CD14-positive monocyte (primary cell): ENCODE measurements around the gene LYRM4. TPM values are rescaled to one million over a fixed set of nuclear protein-coding genes. Genes with fewer than 3 reads are reported as not detected.

Experiments used
- DNase-seq, 3 donors: peaks; one replicate each; pipeline ENCODE4 v3.0.0-alpha.2; 2011 to 2022
- H2AFZ ChIP-seq: 2 replicates; pipeline ENCODE4 v1.6.0; 2012; ENCODE audit warnings: mild to moderate bottlenecking, low read depth, low read length, inconsistent platforms; ENCODE audit not compliant: insufficient read depth, poor library complexity, severe bottlenecking
- H3K27ac ChIP-seq, 2 donors: 1 replicate in 1 of 2; 2 replicates in 1 of 2; pipeline ENCODE4 v1.5.1; 2012 to 2013; ENCODE audit warnings: low read length in 2 of 2, control low read depth in 1 of 2, inconsistent platforms in 1 of 2, low read depth in 1 of 2, mild to moderate bottlenecking in 1 of 2
- H3K27me3 ChIP-seq, 2 donors: one replicate each; pipeline versions ENCODE4 v1.6.0 to v1.6.1; 2011 to 2013; ENCODE audit warnings: low read length in 2 of 2; ENCODE audit not compliant: control insufficient read depth in 2 of 2, insufficient read depth in 2 of 2
- H3K36me3 ChIP-seq, 2 donors: replicated peaks in 1 of 2; 1 replicate in 1 of 2; 2 replicates in 1 of 2; pipeline versions ENCODE4 v1.5.1 to v1.6.1; 2012 to 2013; ENCODE audit warnings: low read length in 2 of 2, control low read depth in 1 of 2, inconsistent platforms in 1 of 2, mild to moderate bottlenecking in 1 of 2; ENCODE audit not compliant: insufficient read depth in 2 of 2, control insufficient read depth in 1 of 2
- H3K4me1 ChIP-seq, 2 donors: 1 replicate in 1 of 2; 2 replicates in 1 of 2; pipeline versions ENCODE4 v1.5.1 to v1.6.1; 2012 to 2013; ENCODE audit warnings: low read length in 2 of 2, control low read depth in 1 of 2, inconsistent platforms in 1 of 2, mild to moderate bottlenecking in 1 of 2, moderate library complexity in 1 of 2; ENCODE audit not compliant: insufficient read depth in 2 of 2, control insufficient read depth in 1 of 2
- H3K4me2 ChIP-seq: replicated peaks from 2 replicates; pipeline ENCODE3; 2012; ENCODE audit warnings: low read length, moderate library complexity, mild to moderate bottlenecking; ENCODE audit not compliant: poor library complexity, severe bottlenecking; ENCODE audit errors: extremely low read depth
- H3K4me3 ChIP-seq, 3 experiments: fragments of 200-600 bp in 1 of 3; sonication (generic) in 1 of 3; replicated peaks in 1 of 3; 1 replicate in 2 of 3; 2 replicates in 1 of 3; pipeline ENCODE4 v1.5.1; 2011 to 2013; ENCODE audit warnings: low read length in 3 of 3, mild to moderate bottlenecking in 3 of 3, control low read depth in 2 of 3, low read depth in 2 of 3, inconsistent platforms in 1 of 3, moderate library complexity in 1 of 3
- H3K79me2 ChIP-seq: 2 replicates; pipeline ENCODE4 v1.6.0; 2012; ENCODE audit warnings: mild to moderate bottlenecking, control low read depth, inconsistent platforms, low read length, moderate library complexity; ENCODE audit not compliant: insufficient read depth
- H3K9ac ChIP-seq: 2 replicates; pipeline ENCODE4 v1.6.0; 2017; ENCODE audit warnings: low read length, mild to moderate bottlenecking; ENCODE audit not compliant: insufficient read depth, poor library complexity, severe bottlenecking
- H3K9me3 ChIP-seq, 2 donors: replicated peaks in 1 of 2; 1 replicate in 1 of 2; 2 replicates in 1 of 2; pipeline versions ENCODE4 v1.5.1 to v1.6.1; 2012 to 2013; ENCODE audit warnings: low read length in 2 of 2, control low read depth in 1 of 2; ENCODE audit not compliant: control insufficient read depth in 1 of 2, insufficient read depth in 1 of 2
- H4K20me1 ChIP-seq: 2 replicates; pipeline ENCODE4 v1.6.0; 2012; ENCODE audit warnings: mild to moderate bottlenecking, low read length, control low read depth, moderate library complexity; ENCODE audit not compliant: insufficient read depth
- H3K27ac Mint-ChIP-seq, 7 donors: one replicate each; pipeline ENCODE4 v1.8.0; 2020; ENCODE audit warnings: mild to moderate bottlenecking in 7 of 7, mixed read lengths in 7 of 7, moderate library complexity in 6 of 7, inconsistent platforms in 2 of 7
- H3K27me3 Mint-ChIP-seq, 3 donors: one replicate each; pipeline ENCODE4 v1.8.0; 2021 to 2022; ENCODE audit warnings: low read depth in 3 of 3, mild to moderate bottlenecking in 3 of 3, mixed read lengths in 3 of 3, moderate library complexity in 3 of 3, inconsistent platforms in 1 of 3
- H3K36me3 Mint-ChIP-seq, 2 donors: one replicate each; pipeline ENCODE4 v1.8.0; 2020; ENCODE audit warnings: mixed read lengths in 2 of 2, inconsistent platforms in 1 of 2, mild to moderate bottlenecking in 1 of 2
- H3K4me1 Mint-ChIP-seq: one replicate; pipeline ENCODE4 v1.8.0; 2020; ENCODE audit warnings: mild to moderate bottlenecking, mixed read lengths
- H3K4me3 Mint-ChIP-seq, 2 donors: one replicate each; pipeline ENCODE4 v1.8.0; 2020; ENCODE audit warnings: mild to moderate bottlenecking in 2 of 2, mixed read lengths in 2 of 2, moderate library complexity in 1 of 2
- H3K9me3 Mint-ChIP-seq, 7 donors: one replicate each; pipeline ENCODE4 v1.8.0; 2020 to 2022; ENCODE audit warnings: mixed read lengths in 7 of 7, mild to moderate bottlenecking in 6 of 7, moderate library complexity in 6 of 7, inconsistent platforms in 2 of 7
- CTCF ChIP-seq: fragments of 200-600 bp; IDR thresholded peaks from one replicate; pipeline ENCODE4 v1.8.0; 2022; ENCODE audit warnings: antibody characterized with exemption, mild to moderate bottlenecking
- WGBS: methylation state at CpG from one replicate; pipeline ENCODE4 v1.1.5; 2013; ENCODE audit warnings: missing lambda C conversion rate; ENCODE audit not compliant: insufficient coverage; 5-methylcytosine and 5-hydroxymethylcytosine counted together
- intact Hi-C, 2 donors: fragments of 100-400 bp; cut with micrococcal nuclease; formaldehyde crosslinking; loops; one replicate each; pipeline versions ENCODE4 v1.15.0 to v1.15.1; 2023
- polyA plus RNA-seq, 3 donors: library from polyadenylated mRNA; depleted of rRNA in 1 of 3; unstranded in 2 of 3; stranded (reverse) in 1 of 3; fragments of 300-500 nt in 2 of 3; fragments of >200 nt in 1 of 3; fragmentation: Illumina TruSeq in 2 of 3; gene quantifications; 1 replicate in 2 of 3; 2 replicates in 1 of 3; pipeline ENCODE4 v1.2.3, GENCODE V29; 2012 to 2021

LYRM4 gene
- polyA plus RNA-seq, 3 donors, result 13.7 to 19.6 (median 18.1) TPM

DNA sequence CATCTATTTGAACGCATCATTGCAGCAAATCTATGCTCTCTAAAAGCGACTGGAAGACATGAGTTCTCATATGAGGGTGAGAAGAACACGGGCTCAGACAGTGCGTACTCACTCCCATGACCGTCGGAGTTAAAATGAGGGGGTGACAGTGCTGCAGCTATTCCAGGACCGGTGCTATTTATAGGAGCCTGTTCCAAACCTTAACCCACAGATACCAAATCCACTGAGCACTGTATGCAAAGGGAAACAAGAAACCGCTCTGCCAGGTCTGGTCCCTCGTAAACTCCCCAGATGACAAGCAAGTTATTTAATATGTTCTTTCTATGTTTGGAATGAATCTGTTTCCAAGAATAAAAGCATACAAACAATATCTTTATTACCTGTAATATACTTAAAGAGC, 152.7 kb downstream of the LYRM4 start:
- no peak overlapping the region for H2AFZ ChIP-seq
- Mint-ChIP-seq H3K27me3 (peaks cover 0 to 1% (median 0%) of the 10 kb centered on the region in 3 donors), H3K4me1 (peaks cover 15% of the 10 kb centered on the region), H3K27ac (no peak overlapping the region), H3K36me3 (peaks cover 0 to 4% of the 10 kb centered on the region in 2 donors), H3K4me3 (no peak overlapping the region), H3K9me3 (no peaks in the 10 kb centered on the region)
- no peak overlapping the region for H3K4me3 ChIP-seq
- no peak overlapping the region for H3K4me2 ChIP-seq
- 94% methylated on average over 3 of the region's 9 CpGs for WGBS
- H4K20me1 ChIP-seq, result no peaks in the 10 kb centered on the region
- H3K4me1 ChIP-seq, result no peaks in the 10 kb centered on the region
- DNase-seq, result no peak
- H3K27ac ChIP-seq, result no peak overlapping the region
- H3K36me3 ChIP-seq, result no peaks in the 10 kb centered on the region
- intact Hi-C loops, result no loop called here
- H3K9me3 ChIP-seq, result no peaks in the 10 kb centered on the region
- H3K9ac ChIP-seq, result no peak overlapping the region
- no peaks in the 10 kb centered on the region for H3K27me3 ChIP-seq
- no peak for TF ChIP-seq CTCF
- H3K79me2 ChIP-seq, result no peaks in the 10 kb centered on the region

DNA sequence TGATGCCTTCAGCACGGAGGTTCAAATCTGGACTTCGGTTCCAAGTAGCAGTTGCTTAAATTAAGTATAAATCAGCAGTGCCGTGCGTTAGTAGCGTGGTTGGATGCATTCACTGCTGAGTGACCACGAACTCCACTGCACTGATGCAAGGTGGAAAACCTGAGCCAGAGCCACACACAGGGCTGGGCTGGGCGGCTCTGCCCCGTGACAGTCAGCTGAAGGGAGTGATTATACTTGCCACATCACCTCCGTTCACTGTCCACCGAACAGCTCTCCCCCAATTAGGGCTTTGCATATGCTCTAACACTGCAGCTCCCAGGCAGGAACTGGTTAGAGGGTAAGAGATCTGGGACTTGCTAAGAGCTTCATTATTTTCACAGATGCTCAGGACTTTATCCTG, 153.4 kb downstream of the LYRM4 start:
- no peak overlapping the region for H3K4me3 ChIP-seq
- DNase-seq, result no peak
- H3K79me2 ChIP-seq, result no peaks in the 10 kb centered on the region
- no peaks in the 10 kb centered on the region for H3K9me3 ChIP-seq
- intact Hi-C loops, result no loop called here
- H2AFZ ChIP-seq, result no peak overlapping the region
- H3K27ac ChIP-seq, result no peak overlapping the region
- H3K9me3 Mint-ChIP-seq, result no peaks in the 10 kb centered on the region
- H3K4me1 ChIP-seq, result no peaks in the 10 kb centered on the region
- peaks cover 0 to 4% of the 10 kb centered on the region in 2 donors for H3K36me3 Mint-ChIP-seq
- H3K36me3 ChIP-seq, result no peaks in the 10 kb centered on the region
- no peaks in the 10 kb centered on the region for H3K27me3 ChIP-seq
- no peak overlapping the region for H3K4me2 ChIP-seq
- peaks cover 0 to 1% (median 0%) of the 10 kb centered on the region in 3 donors for H3K27me3 Mint-ChIP-seq
- no peak for TF ChIP-seq CTCF
- no peak overlapping the region for H3K9ac ChIP-seq
- H4K20me1 ChIP-seq, result no peaks in the 10 kb centered on the region
- H3K27ac Mint-ChIP-seq, result no peak overlapping the region
- WGBS, result 89% methylated on average over 7 of the region's 10 CpGs
- H3K4me1 Mint-ChIP-seq, result peaks cover 22% of the 10 kb centered on the region
- H3K4me3 Mint-ChIP-seq, result no peak overlapping the region
